CD14-positive monocyte (primary cell): ENCODE data around the gene HSH2D. TPM values are rescaled to one million over a fixed set of nuclear protein-coding genes. Genes with fewer than 3 reads are reported as not detected.

Experiments used
- DNase-seq, 3 donors: peaks; one replicate each; pipeline ENCODE4 v3.0.0-alpha.2; 2011 to 2022
- H2AFZ ChIP-seq: 2 replicates; pipeline ENCODE4 v1.6.0; 2012; ENCODE audit warnings: mild to moderate bottlenecking, low read depth, low read length, inconsistent platforms; ENCODE audit not compliant: insufficient read depth, poor library complexity, severe bottlenecking
- H3K27ac ChIP-seq, 2 donors: 1 replicate in 1 of 2; 2 replicates in 1 of 2; pipeline ENCODE4 v1.5.1; 2012 to 2013; ENCODE audit warnings: low read length in 2 of 2, control low read depth in 1 of 2, inconsistent platforms in 1 of 2, low read depth in 1 of 2, mild to moderate bottlenecking in 1 of 2
- H3K27me3 ChIP-seq, 2 donors: one replicate each; pipeline versions ENCODE4 v1.6.0 to v1.6.1; 2011 to 2013; ENCODE audit warnings: low read length in 2 of 2; ENCODE audit not compliant: control insufficient read depth in 2 of 2, insufficient read depth in 2 of 2
- H3K36me3 ChIP-seq, 2 donors: replicated peaks in 1 of 2; 1 replicate in 1 of 2; 2 replicates in 1 of 2; pipeline versions ENCODE4 v1.5.1 to v1.6.1; 2012 to 2013; ENCODE audit warnings: low read length in 2 of 2, control low read depth in 1 of 2, inconsistent platforms in 1 of 2, mild to moderate bottlenecking in 1 of 2; ENCODE audit not compliant: insufficient read depth in 2 of 2, control insufficient read depth in 1 of 2
- H3K4me1 ChIP-seq, 2 donors: 1 replicate in 1 of 2; 2 replicates in 1 of 2; pipeline versions ENCODE4 v1.5.1 to v1.6.1; 2012 to 2013; ENCODE audit warnings: low read length in 2 of 2, control low read depth in 1 of 2, inconsistent platforms in 1 of 2, mild to moderate bottlenecking in 1 of 2, moderate library complexity in 1 of 2; ENCODE audit not compliant: insufficient read depth in 2 of 2, control insufficient read depth in 1 of 2
- H3K4me2 ChIP-seq: replicated peaks from 2 replicates; pipeline ENCODE3; 2012; ENCODE audit warnings: low read length, moderate library complexity, mild to moderate bottlenecking; ENCODE audit not compliant: poor library complexity, severe bottlenecking; ENCODE audit errors: extremely low read depth
- H3K4me3 ChIP-seq, 3 experiments: fragments of 200-600 bp in 1 of 3; sonication (generic) in 1 of 3; replicated peaks in 1 of 3; 1 replicate in 2 of 3; 2 replicates in 1 of 3; pipeline ENCODE4 v1.5.1; 2011 to 2013; ENCODE audit warnings: low read length in 3 of 3, mild to moderate bottlenecking in 3 of 3, control low read depth in 2 of 3, low read depth in 2 of 3, inconsistent platforms in 1 of 3, moderate library complexity in 1 of 3
- H3K79me2 ChIP-seq: 2 replicates; pipeline ENCODE4 v1.6.0; 2012; ENCODE audit warnings: mild to moderate bottlenecking, control low read depth, inconsistent platforms, low read length, moderate library complexity; ENCODE audit not compliant: insufficient read depth
- H3K9ac ChIP-seq: 2 replicates; pipeline ENCODE4 v1.6.0; 2017; ENCODE audit warnings: low read length, mild to moderate bottlenecking; ENCODE audit not compliant: insufficient read depth, poor library complexity, severe bottlenecking
- H3K9me3 ChIP-seq, 2 donors: replicated peaks in 1 of 2; 1 replicate in 1 of 2; 2 replicates in 1 of 2; pipeline versions ENCODE4 v1.5.1 to v1.6.1; 2012 to 2013; ENCODE audit warnings: low read length in 2 of 2, control low read depth in 1 of 2; ENCODE audit not compliant: control insufficient read depth in 1 of 2, insufficient read depth in 1 of 2
- H4K20me1 ChIP-seq: 2 replicates; pipeline ENCODE4 v1.6.0; 2012; ENCODE audit warnings: mild to moderate bottlenecking, low read length, control low read depth, moderate library complexity; ENCODE audit not compliant: insufficient read depth
- H3K27ac Mint-ChIP-seq, 7 donors: one replicate each; pipeline ENCODE4 v1.8.0; 2020; ENCODE audit warnings: mild to moderate bottlenecking in 7 of 7, mixed read lengths in 7 of 7, moderate library complexity in 6 of 7, inconsistent platforms in 2 of 7
- H3K27me3 Mint-ChIP-seq, 3 donors: one replicate each; pipeline ENCODE4 v1.8.0; 2021 to 2022; ENCODE audit warnings: low read depth in 3 of 3, mild to moderate bottlenecking in 3 of 3, mixed read lengths in 3 of 3, moderate library complexity in 3 of 3, inconsistent platforms in 1 of 3
- H3K36me3 Mint-ChIP-seq, 2 donors: one replicate each; pipeline ENCODE4 v1.8.0; 2020; ENCODE audit warnings: mixed read lengths in 2 of 2, inconsistent platforms in 1 of 2, mild to moderate bottlenecking in 1 of 2
- H3K4me1 Mint-ChIP-seq: one replicate; pipeline ENCODE4 v1.8.0; 2020; ENCODE audit warnings: mild to moderate bottlenecking, mixed read lengths
- H3K4me3 Mint-ChIP-seq, 2 donors: one replicate each; pipeline ENCODE4 v1.8.0; 2020; ENCODE audit warnings: mild to moderate bottlenecking in 2 of 2, mixed read lengths in 2 of 2, moderate library complexity in 1 of 2
- H3K9me3 Mint-ChIP-seq, 7 donors: one replicate each; pipeline ENCODE4 v1.8.0; 2020 to 2022; ENCODE audit warnings: mixed read lengths in 7 of 7, mild to moderate bottlenecking in 6 of 7, moderate library complexity in 6 of 7, inconsistent platforms in 2 of 7
- WGBS: methylation state at CpG from one replicate; pipeline ENCODE4 v1.1.5; 2013; ENCODE audit warnings: missing lambda C conversion rate; ENCODE audit not compliant: insufficient coverage; 5-methylcytosine and 5-hydroxymethylcytosine counted together
- intact Hi-C, 2 donors: fragments of 100-400 bp; cut with micrococcal nuclease; formaldehyde crosslinking; loops; one replicate each; pipeline versions ENCODE4 v1.15.0 to v1.15.1; 2023
- polyA plus RNA-seq, 3 donors: library from polyadenylated mRNA; depleted of rRNA in 1 of 3; unstranded in 2 of 3; stranded (reverse) in 1 of 3; fragments of 300-500 nt in 2 of 3; fragments of >200 nt in 1 of 3; fragmentation: Illumina TruSeq in 2 of 3; gene quantifications; 1 replicate in 2 of 3; 2 replicates in 1 of 3; pipeline ENCODE4 v1.2.3, GENCODE V29; 2012 to 2021
- TF ChIP-seq, protein P1 (sequence below): fragments of 200-600 bp; IDR thresholded peaks from one replicate; pipeline ENCODE4 v1.8.0; 2022; ENCODE audit warnings: antibody characterized with exemption, mild to moderate bottlenecking

The HSH2D gene
- polyA plus RNA-seq, 3 donors: 13.8 to 106 (median 16.7) TPM

DNA sequence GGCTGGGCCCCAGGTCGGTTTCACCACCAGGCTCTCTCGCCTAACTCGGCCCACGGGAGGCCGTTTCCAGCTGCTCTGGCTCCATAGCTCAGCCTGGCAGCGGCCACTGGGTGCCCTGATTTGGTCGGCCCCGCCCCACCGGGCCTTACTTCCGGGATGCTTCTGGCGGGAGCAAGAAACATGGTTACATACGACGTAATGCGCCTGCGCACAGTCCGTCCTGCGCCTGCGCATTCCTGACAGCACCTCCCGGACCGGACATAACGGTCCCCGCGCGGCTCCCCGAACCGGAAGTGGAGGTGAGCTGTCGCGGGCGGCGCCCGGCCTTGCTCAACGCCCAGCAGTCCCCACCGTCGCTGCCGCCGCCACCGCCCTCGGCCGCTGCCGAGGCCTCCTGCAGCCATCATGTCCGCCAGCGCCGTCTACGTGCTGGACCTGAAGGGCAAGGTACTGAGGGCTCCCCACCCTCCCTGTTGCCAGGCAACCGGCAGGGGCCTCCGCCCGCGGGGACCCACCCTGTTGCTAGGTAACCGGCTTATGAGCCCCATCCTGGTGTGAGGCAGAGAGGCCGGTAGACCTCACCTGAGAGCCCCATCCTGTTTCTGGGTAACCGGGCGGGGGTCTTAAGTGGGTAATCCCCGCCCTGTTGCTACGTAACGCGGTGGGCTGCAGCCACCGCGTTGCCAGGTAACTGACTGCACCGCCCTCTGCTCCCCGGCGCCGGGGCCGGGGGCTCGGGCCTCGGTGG lies 54.3 kb downstream of the HSH2D start, which contains the start of gene AP1M1:
TSS of gene AP1M1 (plus strand) at position 290 of the 748 bp plus-strand sequence. CDS start at position 406, 116 bp downstream.
- Histone ChIP-seq H3K4me2 (peak within 1 kb of the TSS; percentile 81), H3K79me2 (peaks cover 51% of the 10 kb centered on the region), H3K9me3 (no peaks in the 10 kb centered on the region), H3K4me1 (peaks cover 30 to 40% of the 10 kb centered on the region in 2 donors), H2AFZ (peak within 1 kb of the TSS; percentile 91), H3K27me3 (no peaks in the 10 kb centered on the region), H3K4me3 (peak within 1 kb of the TSS; percentile 96 to 98 (median 96)), H3K36me3 (peaks cover 28 to 37% of the 10 kb centered on the region in 2 donors), H3K9ac (peak within 1 kb of the TSS; percentile 82), H4K20me1 (peaks cover 38% of the 10 kb centered on the region), H3K27ac (peak within 1 kb of the TSS; percentile 59 to 89)
- Mint-ChIP-seq H3K36me3 (peaks cover 28 to 48% of the 10 kb centered on the region in 2 donors), H3K27ac (peak within 1 kb of the TSS; percentile 88 to 96 (median 95)), H3K4me3 (peak within 1 kb of the TSS; percentile 82 to 89), H3K9me3 (no peaks in the 10 kb centered on the region), H3K4me1 (peaks cover 34% of the 10 kb centered on the region), H3K27me3 (no peaks in the 10 kb centered on the region)
- intact Hi-C loops: loop anchor here in 1 of 2 donors (5.0 kb wide), 1 partner anchor 130 kb away; no protein-coding TSS in a partner anchor
- DNase-seq: peak; percentile 98 to 100 (median 98)
- WGBS: under 1% methylated on average over 65 of the region's 65 CpGs
- TF ChIP-seq, protein P1, sequence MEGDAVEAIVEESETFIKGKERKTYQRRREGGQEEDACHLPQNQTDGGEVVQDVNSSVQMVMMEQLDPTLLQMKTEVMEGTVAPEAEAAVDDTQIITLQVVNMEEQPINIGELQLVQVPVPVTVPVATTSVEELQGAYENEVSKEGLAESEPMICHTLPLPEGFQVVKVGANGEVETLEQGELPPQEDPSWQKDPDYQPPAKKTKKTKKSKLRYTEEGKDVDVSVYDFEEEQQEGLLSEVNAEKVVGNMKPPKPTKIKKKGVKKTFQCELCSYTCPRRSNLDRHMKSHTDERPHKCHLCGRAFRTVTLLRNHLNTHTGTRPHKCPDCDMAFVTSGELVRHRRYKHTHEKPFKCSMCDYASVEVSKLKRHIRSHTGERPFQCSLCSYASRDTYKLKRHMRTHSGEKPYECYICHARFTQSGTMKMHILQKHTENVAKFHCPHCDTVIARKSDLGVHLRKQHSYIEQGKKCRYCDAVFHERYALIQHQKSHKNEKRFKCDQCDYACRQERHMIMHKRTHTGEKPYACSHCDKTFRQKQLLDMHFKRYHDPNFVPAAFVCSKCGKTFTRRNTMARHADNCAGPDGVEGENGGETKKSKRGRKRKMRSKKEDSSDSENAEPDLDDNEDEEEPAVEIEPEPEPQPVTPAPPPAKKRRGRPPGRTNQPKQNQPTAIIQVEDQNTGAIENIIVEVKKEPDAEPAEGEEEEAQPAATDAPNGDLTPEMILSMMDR: no peak

DNA sequence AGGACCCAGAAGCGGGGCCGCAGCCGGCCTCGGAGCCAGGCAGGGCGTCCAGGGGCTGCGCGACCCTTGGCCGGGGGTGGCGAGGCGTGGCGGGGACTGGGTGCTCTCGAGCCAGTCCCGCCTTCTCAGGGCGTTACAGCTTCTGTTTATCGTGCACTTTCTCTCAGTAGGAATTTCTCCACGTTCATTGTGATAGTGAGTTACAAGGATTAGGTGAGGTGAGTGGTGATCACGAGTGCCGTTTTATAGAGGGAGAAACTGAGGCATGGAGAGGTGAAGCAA lies 54.8 kb downstream of the HSH2D start:
- Histone ChIP-seq H3K27me3 (no peaks in the 10 kb centered on the region), H3K9me3 (no peaks in the 10 kb centered on the region), H3K27ac (peak overlapping the region; percentile 59 to 89), H2AFZ (peak overlapping the region; percentile 91), H3K36me3 (peaks cover 33 to 41% of the 10 kb centered on the region in 2 donors), H3K4me1 (peaks cover 30 to 40% of the 10 kb centered on the region in 2 donors), H3K4me2 (peak overlapping the region; percentile 81), H4K20me1 (peaks cover 44% of the 10 kb centered on the region), H3K79me2 (peaks cover 56% of the 10 kb centered on the region), H3K4me3 (peak overlapping the region; percentile 96 to 98 (median 96)), H3K9ac (peak overlapping the region; percentile 82)
- Mint-ChIP-seq H3K9me3 (no peaks in the 10 kb centered on the region), H3K36me3 (peaks cover 32 to 48% of the 10 kb centered on the region in 2 donors), H3K27ac (peak overlapping the region in 6 of 7 donors; percentile 7 to 87 (median 70)), H3K4me3 (peak overlapping the region; percentile 63 to 86), H3K4me1 (peaks cover 34% of the 10 kb centered on the region), H3K27me3 (no peaks in the 10 kb centered on the region)
- TF ChIP-seq, protein P1: no peak
- no peak for DNase-seq
- intact Hi-C loops: loop anchor here in 1 of 2 donors (5.0 kb wide), 1 partner anchor 129 kb away; no protein-coding TSS in a partner anchor
- WGBS: under 1% methylated on average over 18 of the region's 18 CpGs
